Liver (tissue), 9 donors: Measurements from ENCODE around the gene UNC13C. TPM values are rescaled to one million over a fixed set of nuclear protein-coding genes. Genes with fewer than 3 reads are reported as not detected.

Experiments
- DNase-seq: peaks from one replicate; pipeline ENCODE4 v3.0.0-alpha.2; 2017; ENCODE audit warnings: low spot score
- H3K27ac ChIP-seq, 2 donors: one replicate each; pipeline ENCODE4 v1.7.0; 2013; ENCODE audit warnings: inconsistent platforms in 2 of 2, low read length in 2 of 2, control low read depth in 1 of 2, low read depth in 1 of 2, mild to moderate bottlenecking in 1 of 2
- H3K27me3 ChIP-seq, 4 donors: one replicate each; pipeline versions ENCODE4 v1.6.1 to v1.7.0; 2013; ENCODE audit warnings: low read length in 3 of 4, inconsistent platforms in 1 of 4, mild to moderate bottlenecking in 1 of 4, moderate library complexity in 1 of 4; ENCODE audit not compliant: control insufficient read depth in 4 of 4, insufficient read depth in 4 of 4
- H3K36me3 ChIP-seq, 4 donors: one replicate each; pipeline versions ENCODE4 v1.6.1 to v1.7.0; 2013; ENCODE audit warnings: low read length in 3 of 4, mild to moderate bottlenecking in 3 of 4, low read depth in 1 of 4, moderate library complexity in 1 of 4; ENCODE audit not compliant: control insufficient read depth in 4 of 4, insufficient read depth in 3 of 4
- H3K4me1 ChIP-seq, 4 donors: one replicate each; pipeline versions ENCODE4 v1.6.1 to v1.7.0; 2013; ENCODE audit warnings: low read length in 3 of 4, mild to moderate bottlenecking in 3 of 4, moderate library complexity in 1 of 4; ENCODE audit not compliant: control insufficient read depth in 4 of 4, insufficient read depth in 4 of 4
- H3K4me3 ChIP-seq, 3 donors: one replicate each; pipeline versions ENCODE4 v1.6.1 to v1.7.0; 2013; ENCODE audit warnings: low read length in 3 of 3, control low read depth in 1 of 3, low read depth in 1 of 3, mild to moderate bottlenecking in 1 of 3
- H3K9ac ChIP-seq, 2 donors: one replicate each; pipeline ENCODE4 v1.7.0; 2013; ENCODE audit warnings: low read length in 2 of 2, mild to moderate bottlenecking in 2 of 2, moderate library complexity in 2 of 2, control low read depth in 1 of 2, low read depth in 1 of 2
- H3K9me3 ChIP-seq, 4 donors: one replicate each; pipeline versions ENCODE4 v1.6.1 to v1.7.0; 2013; ENCODE audit warnings: low read length in 3 of 4; ENCODE audit not compliant: control insufficient read depth in 4 of 4
- CTCF ChIP-seq: fragments of 150-350 bp; IDR thresholded peaks from 2 replicates; pipeline ENCODE4 v1.5.1; 2017; ENCODE audit warnings: improper control_type of control experiment, low read depth, low read length; ENCODE audit not compliant: missing input control
- EGR1 ChIP-seq, 2 donors: IDR thresholded peaks; 2 replicates each; pipeline ENCODE4 v1.6.1; 2016 to 2018; ENCODE audit warnings: antibody characterized with exemption in 2 of 2, low read depth in 2 of 2
- FOXA1 ChIP-seq: IDR thresholded peaks from 2 replicates; pipeline ENCODE4 v1.6.1; 2016; ENCODE audit warnings: antibody characterized with exemption
- FOXA2 ChIP-seq: IDR thresholded peaks from 2 replicates; pipeline ENCODE4 v1.6.1; 2016; ENCODE audit warnings: antibody characterized with exemption
- GABPA ChIP-seq, 2 donors: IDR thresholded peaks in 1 of 2; conservative IDR thresholded peaks in 1 of 2; 2 replicates each; pipeline ENCODE4 v1.6.1; 2016; ENCODE audit warnings: antibody characterized with exemption in 2 of 2, mild to moderate bottlenecking in 1 of 2, moderate library complexity in 1 of 2
- HNF4A ChIP-seq, 2 donors: conservative IDR thresholded peaks; 2 replicates each; pipeline ENCODE4 v1.6.1; 2016; ENCODE audit warnings: antibody characterized with exemption in 2 of 2, mild to moderate bottlenecking in 2 of 2
- HNF4G ChIP-seq: IDR thresholded peaks from 2 replicates; pipeline ENCODE4 v1.6.1; 2016; ENCODE audit warnings: antibody characterized with exemption
- JUND ChIP-seq, 2 donors: IDR thresholded peaks; 2 replicates each; pipeline ENCODE4 v1.6.1; 2016; ENCODE audit warnings: antibody characterized with exemption in 2 of 2
- NR2F2 ChIP-seq: IDR thresholded peaks from 2 replicates; pipeline ENCODE4 v1.6.1; 2016; ENCODE audit warnings: antibody characterized with exemption
- RAD21 ChIP-seq, 2 donors: IDR thresholded peaks; 2 replicates each; pipeline ENCODE4 v1.6.1; 2016; ENCODE audit warnings: antibody characterized with exemption in 2 of 2, mild to moderate bottlenecking in 2 of 2
- RXRA ChIP-seq, 2 donors: IDR thresholded peaks; 2 replicates each; pipeline ENCODE4 v1.6.1; 2017 to 2018; ENCODE audit warnings: antibody characterized with exemption in 2 of 2, mild to moderate bottlenecking in 1 of 2
- SP1 ChIP-seq: IDR thresholded peaks from 2 replicates; pipeline ENCODE4 v1.6.1; 2018; ENCODE audit warnings: antibody characterized with exemption, mild to moderate bottlenecking
- TAF1 ChIP-seq: conservative IDR thresholded peaks from 2 replicates; pipeline ENCODE4 v1.6.1; 2016; ENCODE audit warnings: antibody characterized with exemption, mild to moderate bottlenecking
- ZBTB33 ChIP-seq: IDR thresholded peaks from 2 replicates; pipeline ENCODE4 v1.6.1; 2016; ENCODE audit warnings: antibody characterized with exemption
- WGBS: extraction: QIAGEN DNeasy Blood & Tissue Kit; methylation state at CpG from one replicate; pipeline ENCODE4 v1.1.7; 2013; 5-methylcytosine and 5-hydroxymethylcytosine counted together
- polyA plus RNA-seq, 2 donors: library from polyadenylated mRNA; stranded (reverse) in 1 of 2; unstranded in 1 of 2; fragments of 200-250 nt in 1 of 2; fragments of >200 nt in 1 of 2; fragmentation: Nextera tagmentation in 1 of 2; extraction: Ambion mirVana in 1 of 2; gene quantifications; one replicate each; pipeline versions ENCODE4 v1.2.1 to v1.2.3, GENCODE V29; 2013 to 2015
- total RNA-seq, 2 donors: library from RNA; depleted of rRNA; stranded (reverse); fragments of >200 nt; gene quantifications; one replicate each; pipeline ENCODE4 v1.2.3, GENCODE V29; 2014
- TF ChIP-seq, protein P1 (sequence below): IDR thresholded peaks from 2 replicates; pipeline ENCODE4 v1.6.1; 2016; ENCODE audit warnings: antibody characterized with exemption
- TF ChIP-seq, protein P2 (sequence below): IDR thresholded peaks from 2 replicates; pipeline ENCODE4 v1.6.1; 2016; ENCODE audit warnings: antibody characterized with exemption
- TF ChIP-seq, protein P3 (sequence below): IDR thresholded peaks from 2 replicates; pipeline ENCODE4 v1.6.1; 2016; ENCODE audit warnings: antibody characterized with exemption, mild to moderate bottlenecking
- donor health status: healthy.
- donor health status: healthy.
- donor health status: healthy.
- donor health status: healthy.
- donor health status: healthy.

Gene UNC13C
- total and polyA plus RNA-seq, 4 donors: 0.19 TPM; not detected in 3

DNA sequence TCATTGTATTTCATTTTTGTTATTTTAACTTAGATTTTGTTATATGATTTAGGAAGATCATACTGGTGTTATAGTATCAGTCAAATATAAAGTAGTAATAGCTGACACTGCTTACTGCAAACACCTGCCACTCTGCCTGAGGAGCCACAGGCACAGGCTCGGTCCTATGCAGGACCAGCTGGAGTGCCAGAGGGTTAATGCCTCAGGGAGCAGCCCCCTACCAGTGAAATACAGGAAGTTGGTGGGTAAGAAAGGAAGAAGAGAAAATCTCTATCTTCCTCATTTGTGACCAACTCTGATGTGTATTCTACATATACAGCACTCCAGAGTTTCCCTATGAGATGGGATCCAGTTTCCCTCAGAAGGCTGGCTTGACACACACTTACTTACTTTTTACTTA lies 593.3 kb downstream of the UNC13C start:
- DNase-seq: no peak

More for the DNA sequence above, 593.3 kb downstream of the UNC13C start:
- Histone ChIP-seq H3K27ac (no peak overlapping the region), H3K36me3 (no peaks in the 10 kb centered on the region), H3K9ac (no peak overlapping the region), H3K4me1 (no peaks in the 10 kb centered on the region), H3K27me3 (peaks cover 0 to 5% (median 2%) of the 10 kb centered on the region in 4 donors), H3K9me3 (no peaks in the 10 kb centered on the region), H3K4me3 (no peak overlapping the region)
- TF ChIP-seq, protein P1, sequence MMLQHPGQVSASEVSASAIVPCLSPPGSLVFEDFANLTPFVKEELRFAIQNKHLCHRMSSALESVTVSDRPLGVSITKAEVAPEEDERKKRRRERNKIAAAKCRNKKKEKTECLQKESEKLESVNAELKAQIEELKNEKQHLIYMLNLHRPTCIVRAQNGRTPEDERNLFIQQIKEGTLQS: no peak
- no peak for TF ChIP-seq FOXA1
- TF ChIP-seq RXRA (IDR thresholded peaks at IDR 0.05): no peak
- TF ChIP-seq, protein P2, sequence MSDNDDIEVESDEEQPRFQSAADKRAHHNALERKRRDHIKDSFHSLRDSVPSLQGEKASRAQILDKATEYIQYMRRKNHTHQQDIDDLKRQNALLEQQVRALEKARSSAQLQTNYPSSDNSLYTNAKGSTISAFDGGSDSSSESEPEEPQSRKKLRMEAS: no peak
- TF ChIP-seq JUND (IDR thresholded peaks at IDR 0.05): no peak
- TF ChIP-seq, protein P3, sequence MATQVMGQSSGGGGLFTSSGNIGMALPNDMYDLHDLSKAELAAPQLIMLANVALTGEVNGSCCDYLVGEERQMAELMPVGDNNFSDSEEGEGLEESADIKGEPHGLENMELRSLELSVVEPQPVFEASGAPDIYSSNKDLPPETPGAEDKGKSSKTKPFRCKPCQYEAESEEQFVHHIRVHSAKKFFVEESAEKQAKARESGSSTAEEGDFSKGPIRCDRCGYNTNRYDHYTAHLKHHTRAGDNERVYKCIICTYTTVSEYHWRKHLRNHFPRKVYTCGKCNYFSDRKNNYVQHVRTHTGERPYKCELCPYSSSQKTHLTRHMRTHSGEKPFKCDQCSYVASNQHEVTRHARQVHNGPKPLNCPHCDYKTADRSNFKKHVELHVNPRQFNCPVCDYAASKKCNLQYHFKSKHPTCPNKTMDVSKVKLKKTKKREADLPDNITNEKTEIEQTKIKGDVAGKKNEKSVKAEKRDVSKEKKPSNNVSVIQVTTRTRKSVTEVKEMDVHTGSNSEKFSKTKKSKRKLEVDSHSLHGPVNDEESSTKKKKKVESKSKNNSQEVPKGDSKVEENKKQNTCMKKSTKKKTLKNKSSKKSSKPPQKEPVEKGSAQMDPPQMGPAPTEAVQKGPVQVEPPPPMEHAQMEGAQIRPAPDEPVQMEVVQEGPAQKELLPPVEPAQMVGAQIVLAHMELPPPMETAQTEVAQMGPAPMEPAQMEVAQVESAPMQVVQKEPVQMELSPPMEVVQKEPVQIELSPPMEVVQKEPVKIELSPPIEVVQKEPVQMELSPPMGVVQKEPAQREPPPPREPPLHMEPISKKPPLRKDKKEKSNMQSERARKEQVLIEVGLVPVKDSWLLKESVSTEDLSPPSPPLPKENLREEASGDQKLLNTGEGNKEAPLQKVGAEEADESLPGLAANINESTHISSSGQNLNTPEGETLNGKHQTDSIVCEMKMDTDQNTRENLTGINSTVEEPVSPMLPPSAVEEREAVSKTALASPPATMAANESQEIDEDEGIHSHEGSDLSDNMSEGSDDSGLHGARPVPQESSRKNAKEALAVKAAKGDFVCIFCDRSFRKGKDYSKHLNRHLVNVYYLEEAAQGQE: no peak
- no peak for TF ChIP-seq NR2F2
- TF ChIP-seq ZBTB33: no peak
- TF ChIP-seq SP1: no peak
- TF ChIP-seq GABPA (IDR thresholded peaks at IDR 0.05 in 1 of 2, conservative IDR thresholded peaks at IDR 0.05 in 1 of 2): no peak
- TF ChIP-seq RAD21 (IDR thresholded peaks at IDR 0.05): no peak
- no peak for TF ChIP-seq HNF4A (conservative IDR thresholded peaks at IDR 0.05)
- TF ChIP-seq CTCF: no peak
- no peak for TF ChIP-seq TAF1
- no peak for TF ChIP-seq FOXA2
- no peak for TF ChIP-seq EGR1 (IDR thresholded peaks at IDR 0.05; ENCODE audit: low read depth in 2 of 2)
- TF ChIP-seq HNF4G: no peak
- 70% methylated on average over 1 of the region's 1 CpG for WGBS
